Adrenal gland (tissue), 5 donors: ENCODE measurements around the gene LARGE2.

Experiments
- POLR2A ChIP-seq, 2 donors: fragments of 450-650 bp; IDR thresholded peaks; one replicate each; pipeline ENCODE4 v1.6.1; 2017; ENCODE audit warnings: antibody characterized with exemption in 2 of 2, mild to moderate bottlenecking in 2 of 2, moderate library complexity in 1 of 2
- TF ChIP-seq, protein P1 (sequence below), 6 experiments: fragments of 450-650 bp in 4 of 6; fragments of 200-600 bp in 2 of 6; sonication (generic) in 1 of 6; IDR thresholded peaks; 1 replicate in 5 of 6; 2 replicates in 1 of 6; pipeline versions ENCODE4 v1.5.1 to v1.8.0; 2016 to 2021; ENCODE audit warnings: antibody characterized with exemption in 6 of 6, mild to moderate bottlenecking in 2 of 6, moderate library complexity in 1 of 6
- donor health status: DM: no; HTN: no; CAD: no.

DNA sequence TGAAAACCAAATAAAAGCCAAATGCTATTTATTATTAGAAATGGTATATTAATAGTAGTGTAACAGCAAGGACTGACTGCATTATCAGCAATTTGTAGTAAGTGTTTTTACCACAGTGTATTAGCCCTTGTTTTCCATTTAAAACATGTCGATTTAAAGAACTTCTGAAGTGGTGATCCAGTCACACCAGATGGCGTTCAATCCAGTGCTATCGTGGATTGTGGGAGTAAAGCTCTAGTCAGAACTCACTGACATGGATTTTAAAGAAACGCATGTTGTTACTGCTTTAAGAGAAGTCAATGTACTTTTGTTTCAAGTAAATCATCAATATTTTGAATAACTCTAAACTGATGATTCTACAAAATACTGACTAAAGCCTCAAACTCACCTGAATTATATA lies 51.1 kb downstream of the LARGE2 start:
- TF ChIP-seq, protein P1, sequence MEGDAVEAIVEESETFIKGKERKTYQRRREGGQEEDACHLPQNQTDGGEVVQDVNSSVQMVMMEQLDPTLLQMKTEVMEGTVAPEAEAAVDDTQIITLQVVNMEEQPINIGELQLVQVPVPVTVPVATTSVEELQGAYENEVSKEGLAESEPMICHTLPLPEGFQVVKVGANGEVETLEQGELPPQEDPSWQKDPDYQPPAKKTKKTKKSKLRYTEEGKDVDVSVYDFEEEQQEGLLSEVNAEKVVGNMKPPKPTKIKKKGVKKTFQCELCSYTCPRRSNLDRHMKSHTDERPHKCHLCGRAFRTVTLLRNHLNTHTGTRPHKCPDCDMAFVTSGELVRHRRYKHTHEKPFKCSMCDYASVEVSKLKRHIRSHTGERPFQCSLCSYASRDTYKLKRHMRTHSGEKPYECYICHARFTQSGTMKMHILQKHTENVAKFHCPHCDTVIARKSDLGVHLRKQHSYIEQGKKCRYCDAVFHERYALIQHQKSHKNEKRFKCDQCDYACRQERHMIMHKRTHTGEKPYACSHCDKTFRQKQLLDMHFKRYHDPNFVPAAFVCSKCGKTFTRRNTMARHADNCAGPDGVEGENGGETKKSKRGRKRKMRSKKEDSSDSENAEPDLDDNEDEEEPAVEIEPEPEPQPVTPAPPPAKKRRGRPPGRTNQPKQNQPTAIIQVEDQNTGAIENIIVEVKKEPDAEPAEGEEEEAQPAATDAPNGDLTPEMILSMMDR (IDR thresholded peaks at IDR 0.05), result no peak
- no peak for TF ChIP-seq POLR2A (IDR thresholded peaks at IDR 0.05)
